Testis (tissue), 2 donors: ENCODE results near the gene C2orf81.

Experiments
- CTCF ChIP-seq, 3 experiments: fragments of 450-650 bp in 2 of 3; fragments of 200-600 bp in 1 of 3; sonication (generic) in 1 of 3; IDR thresholded peaks; one replicate each; pipeline ENCODE4 v1.5.1; 2016 to 2019; ENCODE audit warnings: antibody characterized with exemption in 3 of 3, mild to moderate bottlenecking in 2 of 3, moderate library complexity in 1 of 3
- POLR2A ChIP-seq: fragments of 450-650 bp; IDR thresholded peaks from one replicate; pipeline ENCODE4 v1.6.1; 2017; ENCODE audit warnings: antibody characterized with exemption, mild to moderate bottlenecking, moderate library complexity

- TF ChIP-seq CTCF (IDR thresholded peaks at IDR 0.05) (no peak), POLR2A (no peak)
Observed at GRCh38 chr2:74418312-74418711, 3.1 kb downstream of the C2orf81 start.
